Spleen (tissue), 7 donors: ENCODE data around the gene LRP1-AS.

Experiments
- POLR2A ChIP-seq, 3 donors: fragments of 450-650 bp; IDR thresholded peaks; one replicate each; pipeline ENCODE4 v1.5.1; 2017; ENCODE audit warnings: antibody characterized with exemption in 3 of 3, mild to moderate bottlenecking in 1 of 3
- TF ChIP-seq, protein P1 (sequence below), 11 experiments: fragments of 200-600 bp in 7 of 11; fragments of 450-650 bp in 4 of 11; sonication (generic) in 4 of 11; IDR thresholded peaks in 8 of 11; conservative IDR thresholded peaks in 3 of 11; 1 replicate in 7 of 11; 2 replicates in 4 of 11; pipeline versions ENCODE4 v1.4.0 to v1.8.0; 2016 to 2021; ENCODE audit warnings: antibody characterized with exemption in 11 of 11, inconsistent platforms in 4 of 11, mild to moderate bottlenecking in 1 of 11
- donor health status: DM: no; HTN: no; CAD: no; lungs with moderate emphysema.
- donor health status: DM: no; HTN: no; CAD: no.
- donor health status: DM: no; HTN: no; CAD: no.

DNA sequence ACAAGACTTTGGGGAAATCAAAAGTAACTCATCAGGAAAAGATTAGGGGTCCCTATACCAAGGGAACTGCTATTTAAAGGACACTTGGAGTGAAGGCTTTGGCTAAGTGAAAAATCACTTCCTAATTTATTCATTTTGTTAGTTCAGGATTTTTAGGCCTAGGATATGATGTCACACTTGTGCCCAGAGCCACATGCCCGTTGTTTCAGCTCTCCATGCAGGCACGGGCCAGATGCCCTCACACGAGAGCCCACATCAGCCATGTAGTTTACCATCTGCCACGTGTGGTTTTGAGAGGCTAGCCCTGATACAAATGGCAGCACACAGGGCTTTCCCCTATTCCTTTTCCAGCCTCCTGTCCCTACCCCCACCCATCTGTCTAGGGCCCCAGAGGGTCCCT is 11.9 kb upstream of the LRP1-AS start:
- TF ChIP-seq, protein P1, sequence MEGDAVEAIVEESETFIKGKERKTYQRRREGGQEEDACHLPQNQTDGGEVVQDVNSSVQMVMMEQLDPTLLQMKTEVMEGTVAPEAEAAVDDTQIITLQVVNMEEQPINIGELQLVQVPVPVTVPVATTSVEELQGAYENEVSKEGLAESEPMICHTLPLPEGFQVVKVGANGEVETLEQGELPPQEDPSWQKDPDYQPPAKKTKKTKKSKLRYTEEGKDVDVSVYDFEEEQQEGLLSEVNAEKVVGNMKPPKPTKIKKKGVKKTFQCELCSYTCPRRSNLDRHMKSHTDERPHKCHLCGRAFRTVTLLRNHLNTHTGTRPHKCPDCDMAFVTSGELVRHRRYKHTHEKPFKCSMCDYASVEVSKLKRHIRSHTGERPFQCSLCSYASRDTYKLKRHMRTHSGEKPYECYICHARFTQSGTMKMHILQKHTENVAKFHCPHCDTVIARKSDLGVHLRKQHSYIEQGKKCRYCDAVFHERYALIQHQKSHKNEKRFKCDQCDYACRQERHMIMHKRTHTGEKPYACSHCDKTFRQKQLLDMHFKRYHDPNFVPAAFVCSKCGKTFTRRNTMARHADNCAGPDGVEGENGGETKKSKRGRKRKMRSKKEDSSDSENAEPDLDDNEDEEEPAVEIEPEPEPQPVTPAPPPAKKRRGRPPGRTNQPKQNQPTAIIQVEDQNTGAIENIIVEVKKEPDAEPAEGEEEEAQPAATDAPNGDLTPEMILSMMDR (IDR thresholded peaks at IDR 0.05 in 8 of 11, conservative IDR thresholded peaks at IDR 0.05 in 3 of 11): no peak
- TF ChIP-seq POLR2A (IDR thresholded peaks at IDR 0.05): no peak
